Right ventricle myocardium superior (tissue), 1 donor: ENCODE measurements around the gene ROPN1L. TPM values are rescaled to one million over a fixed set of nuclear protein-coding genes. Genes with fewer than 3 reads are reported as not detected.

ENCODE experiments used
- ATAC-seq: fragments of 200-7000 bp; cut with Tn5 transposase; one replicate; pipeline ENCODE4 v1.9.1; 2020; ENCODE audit warnings: mild to moderate bottlenecking; ENCODE audit not compliant: poor library complexity
- DNase-seq: peaks from one replicate; pipeline ENCODE4 v3.0.0-alpha.2; 2020
- intact Hi-C: fragments of 100-400 bp; cut with DNase I; formaldehyde crosslinking; loops from one replicate; pipeline ENCODE4 v1.11.2; 2022
- total RNA-seq: library from RNA; stranded (reverse); fragmentation: NEBNext Ultra II Directional; extraction: Animal tissue kit (Norgen Biotek cat#: 25700); gene quantifications from one replicate; pipeline ENCODE4 v1.2.1, GENCODE V29; 2021
- donor health status: DM: no; HTN: yes; CAD: no; lungs with severe emphysema.

ROPN1L gene
- total RNA-seq, 1 donor from 2014 or later = not detected

GRCh38 chr5:10423022-10423421 is 18.7 kb upstream of the ROPN1L start:
- ATAC-seq (no peak), DNase-seq (no peak)
- intact Hi-C loops = loop anchor here (10.0 kb wide), 1 partner anchor 138 kb away; no protein-coding TSS in a partner anchor

DNA sequence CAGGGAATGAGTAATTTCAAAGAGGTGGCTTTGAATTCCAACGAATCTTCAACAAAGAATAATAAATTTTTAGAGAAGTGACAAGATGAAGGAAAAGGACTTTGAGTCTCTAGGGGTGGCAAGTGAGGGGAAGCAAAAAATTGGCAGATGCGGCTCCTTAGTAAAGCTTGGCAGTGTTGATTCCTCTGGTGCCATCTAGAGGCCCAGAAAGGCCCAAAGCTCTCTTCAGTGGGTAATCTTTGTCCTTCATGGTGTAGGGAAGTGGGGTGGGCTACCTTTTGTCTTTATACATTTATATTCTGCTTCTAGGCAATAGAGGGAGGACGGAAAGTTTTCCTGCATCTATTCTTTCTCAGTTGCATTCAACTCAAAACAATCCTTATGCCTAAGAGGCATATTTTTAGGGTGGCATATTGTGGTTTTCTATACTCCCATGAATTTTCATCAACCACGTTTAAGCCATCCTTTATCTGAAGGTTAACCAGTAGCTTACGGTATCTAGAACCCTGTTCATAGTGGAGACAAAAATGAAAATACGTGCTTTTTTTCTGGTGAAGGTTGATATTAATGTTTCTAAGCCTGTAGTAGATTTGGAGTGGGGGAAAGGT is 17.5 kb upstream of the ROPN1L start:
- DNase-seq (no peak), ATAC-seq (peak; percentile 77)
- intact Hi-C loops = loop anchor here (10.0 kb wide), 1 partner anchor 139 kb away; no protein-coding TSS in a partner anchor

GRCh38 chr5:10427201-10427600 is 14.5 kb upstream of the ROPN1L start:
- no peak for DNase-seq
- intact Hi-C loops = loop anchor here (10.0 kb wide), 1 partner anchor 142 kb away; no protein-coding TSS in a partner anchor
- no peak for ATAC-seq

GRCh38 chr5:10427978-10428377 is 13.7 kb upstream of the ROPN1L start:
- ATAC-seq (no peak), DNase-seq (no peak)
- intact Hi-C loops = loop anchor here (10.0 kb wide), 1 partner anchor 143 kb away; no protein-coding TSS in a partner anchor

- intact Hi-C loops = no loop called here
- DNase-seq = no peak
- ATAC-seq = no peak
Measured at GRCh38 chr5:10431415-10431814, 10.3 kb upstream of the ROPN1L start.

DNA sequence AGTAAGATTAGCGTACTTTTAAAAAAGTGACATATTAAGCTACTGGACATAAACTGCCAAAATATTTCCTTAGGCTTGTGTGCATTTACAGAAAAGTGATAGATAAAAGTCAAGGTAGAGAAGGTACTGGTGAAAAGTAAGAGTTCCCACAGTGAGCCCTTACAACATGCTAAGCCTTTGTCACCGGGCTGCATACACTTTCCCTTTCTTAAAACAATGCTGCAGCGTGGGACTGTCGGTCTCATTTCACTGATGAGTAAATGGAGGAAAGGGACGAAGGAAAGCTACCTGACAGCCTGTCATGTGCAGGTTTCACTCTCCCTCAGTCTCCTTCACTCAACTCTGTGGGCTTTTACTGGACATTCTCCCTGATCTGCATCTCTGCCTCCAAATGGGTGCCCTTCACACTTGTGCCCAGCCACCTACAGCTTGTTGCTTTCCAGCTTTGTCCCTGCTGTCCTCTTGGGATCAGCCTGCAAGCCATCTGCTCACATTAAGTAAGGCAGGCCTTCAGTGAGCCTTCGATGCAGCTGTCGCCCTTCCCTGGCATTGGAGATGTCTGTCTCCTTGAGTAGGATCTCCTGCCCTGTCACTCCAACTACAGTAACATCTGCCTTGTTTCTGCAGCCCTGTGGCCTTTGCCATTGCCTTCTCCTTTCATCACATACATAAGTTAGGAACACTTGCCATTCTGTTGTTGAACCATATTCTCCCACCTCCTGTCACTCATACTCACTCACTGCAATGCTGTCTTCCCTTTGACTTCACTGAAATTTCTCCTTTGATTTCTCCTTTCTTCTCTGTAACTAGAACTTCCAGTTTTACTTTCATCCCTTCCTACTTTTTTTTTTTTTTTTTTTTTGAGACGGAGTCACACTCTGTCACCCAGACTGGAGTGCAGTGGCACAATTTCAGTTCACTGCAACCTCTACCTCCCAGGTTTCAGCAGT is 9.3 kb upstream of the ROPN1L start:
- ATAC-seq = no peak
- intact Hi-C loops = no loop called here
- no peak for DNase-seq

DNA sequence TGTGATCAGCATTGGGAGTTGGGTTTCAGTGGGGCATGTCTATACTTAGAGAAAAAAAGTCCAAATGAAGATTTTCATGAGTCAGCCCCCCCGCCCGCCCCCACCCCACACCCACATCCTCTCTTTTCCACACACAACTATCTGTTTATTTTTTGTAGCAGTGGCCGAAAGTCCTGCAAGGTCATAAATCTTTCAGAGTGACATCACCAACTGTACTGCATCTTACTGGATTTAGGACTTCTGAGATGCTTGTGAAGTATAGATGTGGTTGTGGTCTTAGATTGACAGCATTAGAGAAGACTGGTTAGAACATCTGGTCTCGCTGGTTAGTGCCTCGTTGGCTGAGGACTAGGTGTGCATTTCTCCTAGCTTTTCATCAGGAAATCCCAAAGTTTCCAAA is 7.3 kb upstream of the ROPN1L start:
- ATAC-seq = no peak
- intact Hi-C loops = no loop called here
- DNase-seq = no peak

- intact Hi-C loops = no loop called here
- no peak for ATAC-seq
- no peak for DNase-seq
Measured at GRCh38 chr5:10438301-10438700, 3.4 kb upstream of the ROPN1L start.

DNA sequence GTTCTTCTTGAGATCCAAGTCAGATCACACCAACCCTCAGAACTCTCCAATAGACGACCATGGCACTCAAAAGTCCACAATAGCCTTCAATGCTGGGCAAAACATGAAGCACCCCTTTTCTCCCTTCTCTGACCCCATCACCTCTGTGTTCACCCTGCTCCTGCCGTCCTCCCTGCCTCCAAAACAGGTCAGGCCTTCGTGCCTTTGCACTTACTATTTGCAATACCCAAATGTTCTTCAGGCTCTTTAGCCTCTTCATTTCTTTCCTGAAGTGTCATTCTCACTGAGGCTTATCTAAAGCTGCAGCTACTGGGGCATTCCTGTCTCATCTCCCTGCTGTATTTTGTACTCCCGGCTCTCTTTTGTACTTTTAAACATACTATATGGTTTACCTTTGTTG is 2.0 kb upstream of the ROPN1L start:
- intact Hi-C loops = no loop called here
- DNase-seq (no peak), ATAC-seq (no peak)

DNA sequence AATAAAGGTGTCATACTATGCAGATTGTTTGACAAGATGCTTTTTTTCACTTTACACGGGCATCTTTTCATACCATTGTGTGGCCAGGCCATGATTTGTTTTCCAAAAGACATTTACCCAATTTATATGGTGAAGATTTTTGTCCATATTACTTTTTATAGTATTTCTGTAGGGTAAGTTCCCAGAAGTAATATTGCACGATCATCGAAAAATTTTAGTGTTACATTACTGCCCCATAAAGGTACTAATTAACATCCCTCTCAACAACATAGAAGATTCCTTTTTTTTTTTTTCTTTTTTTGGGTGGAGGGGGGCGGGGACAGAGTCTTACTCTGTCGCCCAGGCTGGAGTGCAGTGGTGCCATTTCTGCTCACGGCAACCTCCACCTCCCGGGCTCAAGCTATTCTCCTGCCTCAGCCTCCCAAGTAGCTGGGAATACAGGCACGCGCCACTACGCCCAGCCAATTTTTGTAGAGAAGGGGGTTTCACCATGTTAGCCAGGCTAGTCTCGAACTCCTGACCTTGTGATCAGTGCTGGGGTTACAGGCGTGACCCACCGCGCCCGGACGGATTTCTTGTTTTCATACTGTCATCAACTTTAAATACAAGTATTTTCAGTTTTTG is 1.2 kb upstream of the ROPN1L start:
- intact Hi-C loops = no loop called here
- ATAC-seq (no peak), DNase-seq (no peak)

GRCh38 chr5:10441992-10442435 is 335 bp downstream of the ROPN1L start:
- no peak for DNase-seq
- peak; percentile 69 for ATAC-seq
- intact Hi-C loops = no loop called here

DNA sequence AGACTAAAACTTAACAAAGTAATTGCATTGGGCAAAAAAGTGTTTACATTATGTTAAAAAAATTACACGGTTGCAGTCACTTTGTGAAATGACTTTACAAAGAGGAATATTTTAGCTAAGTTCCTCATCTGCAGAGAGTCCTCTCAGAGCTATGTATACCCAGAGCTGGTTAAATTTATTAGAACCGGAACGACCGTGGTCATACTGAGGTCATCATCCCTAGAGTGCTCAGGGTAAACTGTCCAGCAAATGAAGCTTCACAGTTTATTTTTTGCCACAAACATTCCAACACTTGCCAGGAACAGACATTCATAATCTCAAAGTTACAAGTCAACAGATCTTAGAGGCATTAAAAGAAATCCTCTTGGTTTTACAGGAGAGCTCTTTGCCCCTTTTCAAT is 897 bp downstream of the ROPN1L start:
- intact Hi-C loops = no loop called here
- DNase-seq (no peak), ATAC-seq (peak; percentile 26)

DNA sequence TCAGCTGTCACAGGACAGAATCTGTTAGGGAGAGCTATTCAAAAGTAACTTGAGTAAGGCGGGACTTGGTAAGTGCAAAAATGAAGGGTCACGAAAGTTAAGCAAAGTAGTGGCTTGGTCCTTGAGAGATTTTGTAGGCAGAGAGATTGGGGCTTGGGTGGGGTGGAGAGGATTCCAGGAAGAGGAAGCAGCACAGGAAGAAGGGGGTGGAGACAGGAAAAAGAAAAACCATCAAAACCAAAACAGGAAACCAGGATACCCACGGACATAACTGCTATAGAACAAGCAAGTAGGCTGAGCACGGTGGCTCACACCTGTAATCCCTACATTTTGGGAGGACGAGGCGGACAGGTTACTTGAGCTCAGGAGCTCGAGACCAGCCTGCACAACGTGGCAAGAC is 3.7 kb downstream of the ROPN1L start:
- DNase-seq (no peak), ATAC-seq (no peak)
- intact Hi-C loops = no loop called here

DNA sequence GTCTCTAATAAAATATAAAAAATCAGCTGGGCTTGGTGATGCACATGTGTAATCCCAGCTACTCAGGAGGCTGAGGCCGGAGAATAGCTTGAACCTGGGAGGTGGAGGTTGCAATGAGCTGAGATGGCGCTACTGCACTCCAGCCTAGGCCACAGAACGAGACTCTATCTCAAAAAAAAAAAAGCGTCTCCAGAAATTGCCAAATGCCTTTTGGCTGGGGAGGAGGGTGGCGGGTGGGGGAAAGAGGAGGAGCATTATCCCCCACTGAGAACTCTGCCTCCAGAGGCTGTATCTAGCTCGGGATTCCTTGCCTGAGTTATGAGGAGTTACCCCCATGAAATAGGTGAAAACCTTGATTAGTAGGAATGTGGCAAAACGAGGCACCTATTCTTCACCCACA is 4.8 kb downstream of the ROPN1L start:
- ATAC-seq (no peak), DNase-seq (no peak)
- intact Hi-C loops = no loop called here

GRCh38 chr5:10447041-10447440 is 5.4 kb downstream of the ROPN1L start:
- ATAC-seq = no peak
- intact Hi-C loops = no loop called here

DNA sequence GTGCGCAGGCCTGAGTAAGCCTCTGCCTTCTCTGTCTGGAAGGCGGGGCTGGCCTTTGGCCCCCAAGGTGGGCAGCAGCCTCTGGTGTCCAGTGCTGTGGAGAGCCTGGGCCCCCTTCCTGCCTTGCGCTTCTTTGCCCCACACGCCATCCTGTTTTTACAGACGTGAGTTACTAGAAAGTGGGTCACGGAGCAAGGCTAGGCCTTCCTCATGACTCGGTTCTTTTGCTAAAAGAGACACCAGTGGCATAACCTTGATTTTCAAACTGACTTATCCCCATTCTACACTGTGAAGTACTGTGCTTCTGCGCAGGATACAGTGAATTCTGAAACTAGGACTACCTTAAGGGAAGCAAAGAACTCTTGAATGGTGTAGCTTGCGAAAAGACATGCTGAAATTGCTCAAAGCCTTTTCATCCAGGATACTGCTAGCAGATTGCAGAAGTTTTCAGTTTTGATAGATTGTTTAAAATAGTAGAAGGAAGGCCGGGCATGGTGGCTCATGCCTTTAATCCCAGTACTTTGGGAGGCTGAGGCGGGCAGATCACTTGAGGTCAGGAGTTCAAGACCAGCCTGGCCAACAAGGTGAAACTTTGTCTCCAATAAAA is 7.2 kb downstream of the ROPN1L start:
- intact Hi-C loops = no loop called here
- DNase-seq = no peak
- ATAC-seq = no peak

More at GRCh38 chr5:10447041-10447440, 5.4 kb downstream of the ROPN1L start:
- no peak for DNase-seq

- DNase-seq = no peak
- intact Hi-C loops = no loop called here
- no peak for ATAC-seq
Measured at GRCh38 chr5:10451137-10451824, 9.6 kb downstream of the ROPN1L start.

DNA sequence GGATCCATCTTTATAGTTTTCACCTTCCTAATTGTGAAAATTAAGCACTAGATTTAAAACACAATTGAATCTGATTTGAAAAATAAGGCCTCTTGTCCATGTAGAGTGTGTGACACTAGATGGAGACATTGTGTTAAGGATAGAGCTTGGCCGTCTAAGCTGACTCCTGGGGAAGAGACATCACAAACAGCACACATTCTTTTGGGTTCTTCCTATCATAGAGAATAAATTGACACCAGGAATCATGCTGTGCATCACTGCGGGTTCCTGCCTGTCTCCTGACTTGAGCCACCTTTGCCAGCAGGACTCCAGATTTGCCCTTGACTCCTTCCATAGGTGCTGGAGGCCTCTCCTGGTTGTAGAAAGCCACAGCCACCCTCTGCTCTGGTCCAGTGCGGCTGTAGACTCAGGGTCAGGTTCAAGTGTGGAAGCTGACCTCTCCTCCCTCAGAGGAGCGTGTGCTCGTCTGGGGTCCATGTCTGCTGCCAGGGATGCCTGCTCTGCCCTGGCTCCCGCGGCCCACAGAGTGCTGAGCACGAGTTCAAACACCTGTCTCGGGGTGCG is 11.2 kb downstream of the ROPN1L start:
- ATAC-seq (peak; percentile 86), DNase-seq (no peak)
- intact Hi-C loops = loop anchor here (1.0 kb wide), 1 partner anchor 174 kb away; no protein-coding TSS in a partner anchor
